GM21786 (cell line): ENCODE data around the gene CCIN.

Source experiments
- ATAC-seq: cut with Tn5 transposase; IDR thresholded peaks from one replicate; pipeline ENCODE4 v1.9.1; 2021; ENCODE audit not compliant: unreplicated experiment

CCIN gene

GRCh38 chr9:36140086-36141084 lies 28.8 kb upstream of the CCIN start:
- ATAC-seq, result no peak

- no peak for ATAC-seq
Observed at GRCh38 chr9:36141288-36141687, 27.9 kb upstream of the CCIN start.

GRCh38 chr9:36141761-36142160 lies 27.4 kb upstream of the CCIN start:
- no peak for ATAC-seq

GRCh38 chr9:36142510-36143244 lies 26.5 kb upstream of the CCIN start:
- ATAC-seq, result no peak

- ATAC-seq, result no peak
Observed at GRCh38 chr9:36143245-36143641, 25.9 kb upstream of the CCIN start.

- no peak for ATAC-seq
Observed at GRCh38 chr9:36144309-36145232, 24.6 kb upstream of the CCIN start.

GRCh38 chr9:36145970-36146369 lies 23.2 kb upstream of the CCIN start:
- no peak for ATAC-seq

- ATAC-seq, result no peak
Observed at GRCh38 chr9:36146651-36147050, 22.5 kb upstream of the CCIN start.

GRCh38 chr9:36147441-36148175 lies 21.6 kb upstream of the CCIN start:
- ATAC-seq, result no peak

- peak; percentile 46 for ATAC-seq
Observed at GRCh38 chr9:36148311-36149051, 20.7 kb upstream of the CCIN start.

- ATAC-seq, result no peak
Observed at GRCh38 chr9:36149197-36149596, 20.0 kb upstream of the CCIN start.

GRCh38 chr9:36150574-36151315 lies 18.4 kb upstream of the CCIN start:
- no peak for ATAC-seq

- ATAC-seq, result peak; percentile 89
Observed at GRCh38 chr9:36151316-36152210, 17.6 kb upstream of the CCIN start.

- ATAC-seq, result no peak
Observed at GRCh38 chr9:36152741-36153438, 16.3 kb upstream of the CCIN start.

GRCh38 chr9:36153746-36154145 lies 15.4 kb upstream of the CCIN start:
- no peak for ATAC-seq

- no peak for ATAC-seq
Observed at GRCh38 chr9:36154331-36154952, 14.7 kb upstream of the CCIN start.

- ATAC-seq, result no peak
Observed at GRCh38 chr9:36156116-36156515, 13.1 kb upstream of the CCIN start.
